NCI-H748 (cell line): ENCODE data around the gene SERPINB3.
A peak's percentile ranks its signal among the peaks of the same experiment; 100 is the strongest.
"Not testable (repeated sequence)": the region's sequence is repeated elsewhere in the genome, so short reads cannot be mapped to it uniquely, and the experiment has no call there.

Experiments used
- DNase-seq: peaks from one replicate; lab custom pipeline; 2025; ENCODE audit not compliant: unreplicated experiment; lab: John Stamatoyannopoulos, UW

SERPINB3 gene

DNA sequence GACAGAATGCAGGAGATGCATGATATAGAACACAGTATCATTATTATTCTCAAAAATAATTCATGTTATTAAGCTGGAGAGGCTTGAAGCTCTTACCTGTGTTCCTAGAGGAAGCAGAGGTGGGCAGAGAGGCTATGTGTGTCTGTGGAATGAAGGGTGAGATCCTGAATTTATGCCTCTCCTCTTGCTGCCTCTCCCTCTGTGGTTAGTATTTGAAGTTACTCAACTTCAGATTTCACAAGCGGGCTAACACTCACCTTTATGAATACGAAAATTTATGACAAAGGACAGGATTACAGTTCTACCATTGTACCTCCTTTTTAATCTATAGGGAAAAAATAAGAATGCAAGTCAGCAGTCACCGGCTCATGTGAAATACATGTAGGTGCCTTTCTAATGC is at the start of gene SERPINB3:
Gene SERPINB3 (minus strand): TSS at position 144 of the 400 bp plus-strand sequence. CDS start 677 bp downstream, outside the sequence.
- not testable (repeated sequence) for DNase-seq

DNA sequence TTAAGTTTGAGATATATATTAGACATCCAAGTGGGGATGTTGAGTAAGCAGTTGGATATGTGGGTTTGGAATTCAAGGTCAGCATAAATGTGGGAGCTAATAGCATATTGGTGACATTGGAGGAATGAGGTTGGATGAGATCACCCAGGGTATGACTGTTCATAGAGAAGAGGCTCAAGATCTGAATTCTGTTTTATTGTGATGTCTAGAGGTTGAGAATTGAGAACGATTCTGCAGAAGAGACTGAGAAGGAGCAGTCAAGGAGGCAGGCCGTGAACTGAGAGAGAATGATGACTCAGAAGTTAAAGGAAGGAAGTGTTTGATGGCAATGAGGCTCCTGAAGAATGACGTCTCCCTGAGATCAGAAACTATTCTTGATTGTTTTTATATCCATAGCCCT is 47.0 kb upstream of the SERPINB3 start:
- no peak for DNase-seq

DNA sequence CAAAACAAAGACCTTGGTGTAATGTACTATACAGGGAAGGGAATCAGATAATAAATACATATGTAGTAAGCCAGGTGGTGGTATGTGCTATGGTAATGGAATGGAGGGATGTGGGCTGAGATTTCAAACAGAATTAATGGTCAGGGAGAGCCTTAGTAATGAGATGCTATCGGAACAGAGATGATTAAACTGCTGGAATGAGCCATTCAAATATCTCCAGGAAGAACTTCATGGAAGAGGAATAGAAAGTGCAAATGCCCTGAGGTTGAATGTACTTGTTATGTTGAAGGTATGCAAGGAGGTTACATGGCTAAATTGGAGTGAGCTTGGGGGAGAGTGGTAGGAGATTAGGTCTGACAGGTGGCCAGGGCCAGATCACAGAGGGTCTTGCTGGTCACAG is 46.1 kb upstream of the SERPINB3 start:
- DNase-seq: no peak

DNA sequence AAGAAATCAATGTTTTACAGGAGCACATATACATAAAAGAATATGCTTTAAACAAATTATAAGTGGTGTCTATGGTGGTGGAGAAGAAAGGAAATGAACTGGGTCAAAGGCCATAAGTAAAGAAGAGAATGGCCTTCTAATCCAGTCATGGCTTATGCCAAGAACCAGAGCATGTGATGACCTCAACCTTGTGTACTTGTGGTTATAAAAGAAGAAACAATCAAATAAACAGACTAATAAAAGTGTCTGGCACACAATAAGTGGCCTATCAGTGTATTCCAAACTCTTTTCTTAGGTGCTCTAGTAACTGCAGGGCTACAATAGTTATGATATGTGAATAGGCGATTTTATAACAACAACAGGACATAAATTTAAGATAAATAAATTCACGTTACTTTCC is 43.7 kb upstream of the SERPINB3 start:
- DNase-seq: no peak

DNA sequence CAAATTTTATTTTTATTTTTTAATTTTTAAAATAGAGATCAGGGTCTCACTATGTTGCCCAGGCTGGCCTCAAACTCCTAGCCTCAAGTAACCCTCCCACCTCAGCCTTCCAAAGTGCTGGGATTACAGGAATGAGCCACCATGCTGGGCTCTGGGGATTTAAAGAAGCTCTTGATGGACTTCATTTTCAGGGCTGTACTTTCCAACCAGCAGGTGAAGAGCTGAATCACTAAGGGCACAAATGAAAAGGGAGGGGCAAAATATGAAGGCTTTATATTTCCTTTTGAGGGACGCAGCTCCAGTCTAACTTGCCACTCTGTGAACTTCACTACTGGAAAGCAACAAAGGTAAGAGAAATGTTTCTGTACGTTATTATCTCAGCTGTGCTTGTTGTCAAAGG is 41.0 kb upstream of the SERPINB3 start, which contains the start of gene SERPINB11:
Gene SERPINB11 (plus strand): TSS at position 301 of the 400 bp plus-strand sequence. CDS start 7,234 bp downstream, outside the sequence.
- DNase-seq: no peak

DNA sequence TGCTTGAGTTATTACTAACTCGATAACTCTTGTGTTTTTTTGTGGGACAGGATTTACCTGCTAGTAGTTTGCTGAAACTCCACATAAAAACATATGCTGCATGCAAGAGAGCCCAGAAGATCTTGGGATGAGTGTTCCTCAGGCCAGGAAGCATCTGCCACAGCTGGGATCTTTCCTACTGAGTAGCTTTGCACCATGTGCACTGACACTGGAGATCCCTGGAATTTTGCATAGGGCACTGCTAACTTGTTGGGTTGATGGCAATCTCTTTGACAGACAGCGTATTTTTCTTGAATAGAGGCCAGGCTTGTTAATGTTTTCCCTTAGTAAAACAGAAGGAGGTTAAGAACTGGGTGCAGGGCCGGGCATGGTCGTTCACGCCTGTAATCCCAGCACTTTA is 40.3 kb upstream of the SERPINB3 start:
- no peak for DNase-seq

DNA sequence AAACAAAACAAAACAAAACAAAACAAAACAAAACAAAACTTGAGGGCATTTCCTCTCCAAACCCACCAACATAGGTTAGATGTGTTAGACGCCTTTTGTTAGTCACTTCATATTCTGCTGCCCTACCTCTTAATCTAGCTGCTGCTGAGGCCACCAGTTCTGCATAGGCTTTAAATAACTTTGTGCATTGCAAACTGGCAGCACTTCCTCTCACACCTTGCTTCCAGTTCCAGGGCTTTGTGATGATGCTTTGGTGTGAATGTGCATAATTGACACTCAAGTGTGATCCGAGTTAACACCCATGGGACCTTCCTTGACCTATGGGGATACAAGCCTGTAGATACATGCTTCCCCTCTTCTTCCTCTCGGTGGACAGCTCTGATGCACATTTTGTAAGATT is 38.8 kb upstream of the SERPINB3 start:
- DNase-seq: peak; percentile 14

DNA sequence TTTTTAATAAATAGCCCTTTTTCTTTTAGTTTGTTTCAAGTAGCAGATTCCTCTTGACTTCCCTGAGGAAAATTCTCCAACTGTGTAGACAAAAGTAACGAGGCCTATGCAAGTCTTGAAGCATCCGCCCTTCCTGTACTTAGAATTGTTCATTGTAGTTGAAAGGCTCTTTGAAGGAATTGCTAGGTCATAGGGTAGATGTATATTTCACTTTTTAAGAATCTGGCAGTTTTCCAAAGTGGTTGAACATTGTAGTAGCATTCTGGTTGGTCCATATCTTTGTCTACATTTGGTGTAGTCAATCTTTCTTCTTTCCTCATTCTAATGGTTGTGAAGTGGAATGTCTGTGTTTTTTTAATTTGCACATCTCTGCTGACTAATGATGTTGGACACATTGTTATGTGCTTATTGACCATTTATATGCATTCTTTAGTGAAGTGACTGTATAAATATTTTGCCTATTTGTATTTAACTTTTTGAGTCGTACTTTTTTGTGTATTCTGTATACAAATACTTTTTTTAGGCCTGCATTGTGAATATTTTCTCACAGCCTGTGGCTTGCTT is 35.5 kb upstream of the SERPINB3 start:
- DNase-seq: no peak

DNA sequence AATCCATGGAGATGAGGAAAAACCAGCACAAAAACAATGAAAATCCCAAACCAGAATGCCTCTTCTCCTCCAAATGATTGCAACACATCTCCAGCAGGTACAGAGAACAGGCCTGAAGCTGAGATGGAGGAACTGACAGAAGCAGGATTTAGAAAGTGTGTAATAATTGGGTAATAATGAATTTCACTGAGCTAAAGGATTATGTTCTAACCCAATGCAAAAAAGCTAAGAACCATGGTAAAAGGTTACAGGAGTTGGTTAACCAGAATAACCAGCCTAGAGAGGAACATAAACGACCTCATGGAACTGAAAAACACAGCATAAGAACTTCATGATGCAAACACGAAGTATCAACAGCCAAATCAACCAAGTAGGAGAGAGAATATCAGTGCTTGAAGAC is 27.4 kb upstream of the SERPINB3 start:
- no peak for DNase-seq

DNA sequence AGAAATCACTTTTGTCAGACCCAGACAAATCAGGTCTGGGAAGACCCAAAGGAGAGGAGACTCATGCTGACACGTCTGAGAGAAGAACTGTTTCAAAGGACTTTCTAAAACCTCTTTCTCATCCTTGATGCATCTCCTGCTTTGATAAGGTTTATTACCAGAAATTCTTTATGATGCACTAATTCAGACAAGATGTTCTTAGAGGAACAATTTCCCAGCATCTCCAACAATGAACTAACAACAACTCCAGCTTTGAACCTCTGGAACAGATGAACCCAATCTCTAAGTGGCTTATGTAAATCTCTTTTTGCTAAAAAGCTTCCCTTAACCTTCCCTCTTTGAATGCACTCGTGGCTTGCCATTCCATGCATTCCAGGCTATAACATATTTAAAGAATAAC is 25.2 kb upstream of the SERPINB3 start:
- DNase-seq: no peak

DNA sequence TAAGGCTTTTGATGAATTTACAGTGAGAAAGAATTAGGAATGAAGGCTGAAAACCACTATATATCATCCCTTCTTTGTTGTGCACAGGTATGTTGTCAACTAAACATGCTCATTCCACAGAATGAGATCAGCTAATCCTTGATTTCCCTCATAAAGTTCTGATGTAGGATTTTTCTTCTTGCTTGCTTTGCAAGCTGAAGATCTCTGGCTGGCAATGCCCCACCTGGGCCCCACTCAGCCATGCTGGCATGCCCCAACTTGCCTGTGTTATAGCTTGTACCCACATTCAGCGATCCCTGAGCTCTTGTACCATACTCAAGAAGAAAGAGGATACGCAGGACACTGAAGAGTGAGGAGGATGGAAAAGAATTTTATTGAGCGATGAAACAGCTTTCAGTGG is 23.0 kb upstream of the SERPINB3 start:
- no peak for DNase-seq

DNA sequence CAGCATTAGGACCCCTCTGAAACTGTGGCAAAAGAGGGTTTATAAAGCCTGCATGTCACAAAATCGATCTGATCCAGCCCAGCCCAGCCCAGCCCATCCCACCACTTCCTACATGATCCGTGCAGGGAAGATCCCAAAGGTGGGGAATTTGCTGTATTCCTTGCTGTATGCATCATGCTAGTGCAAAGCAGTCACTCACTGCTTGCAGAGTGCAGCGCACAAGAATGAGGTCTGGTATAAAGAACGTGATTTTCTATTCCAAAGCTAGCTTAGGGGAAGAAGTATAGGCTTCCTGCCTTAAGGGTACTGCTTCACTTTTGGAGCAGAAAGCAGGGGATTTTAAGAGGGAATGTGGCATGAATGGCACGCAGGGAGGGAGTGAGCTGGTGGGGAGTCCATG is 22.2 kb upstream of the SERPINB3 start:
- no peak for DNase-seq

DNA sequence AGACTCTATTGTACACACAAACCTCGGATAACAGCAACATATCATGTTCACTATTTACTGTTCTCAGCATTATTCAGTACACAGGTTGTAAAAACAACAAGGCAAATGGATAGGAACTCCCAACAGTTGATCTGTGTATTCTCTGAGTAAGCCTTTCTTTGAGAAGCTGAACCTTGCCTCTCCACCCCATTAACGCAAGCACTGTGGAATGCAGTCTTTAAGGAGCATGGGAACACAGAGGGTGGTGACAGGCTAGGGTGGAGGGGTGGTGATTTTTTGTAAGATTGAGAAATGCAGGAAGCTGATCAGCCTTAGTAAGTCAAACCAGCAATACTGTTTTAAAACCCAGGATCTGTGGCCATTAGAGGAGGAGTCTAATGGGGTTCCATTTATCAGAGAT is 21.5 kb upstream of the SERPINB3 start:
- no peak for DNase-seq

DNA sequence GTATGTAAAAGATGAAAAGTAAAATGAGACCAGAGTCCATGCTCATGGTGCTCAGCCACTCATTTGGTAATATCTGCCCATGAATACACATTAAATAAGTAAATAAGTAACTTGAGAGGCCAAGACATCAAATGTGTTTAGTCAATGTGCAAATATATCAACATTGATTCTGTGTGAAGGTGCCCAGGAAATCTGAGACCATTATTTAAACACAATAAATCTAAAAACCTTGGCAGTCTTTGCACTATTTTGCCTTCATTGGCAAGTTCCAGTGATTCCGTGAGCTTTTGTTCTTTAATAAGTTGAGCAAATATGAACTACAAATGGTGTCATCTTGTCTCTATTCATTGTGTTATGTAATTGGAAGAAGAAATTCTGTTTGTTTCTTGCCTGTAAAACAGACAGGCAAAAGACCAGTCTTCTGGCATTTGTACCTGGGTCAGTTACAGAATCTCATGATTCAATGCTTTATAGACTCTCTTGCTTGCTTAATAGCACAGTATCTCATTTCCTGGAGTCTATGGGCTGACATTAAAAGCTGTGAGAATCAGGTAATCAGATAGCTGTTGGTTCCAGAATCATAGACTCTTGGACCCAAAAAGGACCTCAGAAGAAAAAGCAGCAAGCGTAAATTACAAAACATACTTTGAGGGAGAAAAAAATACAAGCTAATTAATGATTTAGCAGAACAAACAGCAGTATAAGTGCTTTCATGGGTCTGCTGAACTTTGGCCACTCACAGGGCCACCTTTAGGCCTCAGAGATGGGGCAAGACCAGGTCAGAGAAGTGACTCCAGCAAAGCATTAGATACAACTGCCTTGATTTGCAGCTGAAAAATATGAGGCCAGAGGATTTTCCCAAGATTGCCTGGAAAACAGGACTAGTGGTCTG is 20.0 kb upstream of the SERPINB3 start:
- peak; percentile 89 for DNase-seq

DNA sequence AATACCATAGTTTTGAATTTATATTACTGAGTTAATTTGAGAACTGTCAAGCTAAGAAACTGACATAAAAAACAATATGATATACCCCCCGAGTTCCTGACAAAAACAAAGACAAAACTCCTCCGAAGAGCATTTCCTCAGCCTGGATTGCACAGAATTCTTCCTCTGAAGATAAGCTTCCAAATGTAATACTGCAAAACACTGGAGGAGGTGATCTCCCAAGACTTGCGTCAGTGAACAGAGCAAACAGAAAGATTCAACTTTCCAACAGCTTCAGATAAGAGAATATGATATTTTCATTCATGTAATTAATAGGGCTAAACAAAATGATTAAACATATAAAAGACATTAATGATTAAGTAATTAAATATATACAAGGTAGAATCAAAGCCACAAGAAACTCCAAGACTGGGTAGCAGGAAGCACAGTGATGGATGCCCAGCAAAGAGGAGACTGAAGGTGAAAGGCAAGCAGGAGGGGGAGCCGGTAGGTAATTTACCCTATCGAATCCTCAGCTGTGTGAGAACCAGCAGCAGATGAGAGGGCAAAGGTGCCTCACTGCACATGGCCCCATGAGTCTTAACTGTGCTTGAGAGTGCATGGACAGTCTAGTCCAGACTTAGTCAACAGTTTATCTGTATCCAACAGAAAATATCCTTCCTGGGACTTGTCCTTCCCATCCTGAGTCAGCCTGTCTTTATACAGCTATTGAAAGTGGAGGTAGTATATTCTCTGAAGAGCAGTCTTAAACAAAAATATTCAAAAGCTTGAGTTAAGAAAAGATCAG is 18.3 kb upstream of the SERPINB3 start:
- no peak for DNase-seq

DNA sequence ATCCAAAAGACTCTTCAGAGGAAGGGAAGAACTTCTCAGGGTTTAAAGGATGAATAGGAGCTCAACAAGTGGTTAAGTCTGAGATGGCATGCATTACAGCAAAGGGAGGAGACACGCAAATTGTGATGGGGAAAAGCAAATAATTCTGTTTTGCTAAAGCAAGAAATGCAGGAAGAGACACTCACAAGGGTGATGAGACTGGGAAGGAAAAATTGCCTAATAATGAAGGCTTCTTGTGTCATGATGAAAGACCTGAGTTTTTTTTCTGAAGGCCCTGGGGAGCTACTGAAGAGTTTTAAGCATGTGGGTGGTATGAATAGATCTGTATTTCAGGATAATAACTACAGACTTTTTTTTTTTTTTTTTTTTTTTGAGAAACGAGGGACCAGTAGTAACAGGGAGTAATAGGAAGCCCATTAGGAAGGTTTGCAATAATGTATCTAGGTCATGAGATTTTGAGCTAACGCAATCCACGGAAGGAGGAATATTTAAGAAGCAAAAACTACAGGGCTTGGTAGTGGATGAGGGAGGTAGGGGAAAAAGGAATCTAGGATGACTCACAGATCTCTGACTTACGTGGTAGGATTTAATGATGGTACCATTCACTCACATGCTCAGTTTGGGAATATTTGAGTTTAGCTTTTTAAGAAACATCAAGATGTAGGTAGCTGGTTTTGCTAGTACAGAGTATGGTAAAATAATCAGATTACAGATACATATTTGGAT is 16.0 kb upstream of the SERPINB3 start:
- no peak for DNase-seq

DNA sequence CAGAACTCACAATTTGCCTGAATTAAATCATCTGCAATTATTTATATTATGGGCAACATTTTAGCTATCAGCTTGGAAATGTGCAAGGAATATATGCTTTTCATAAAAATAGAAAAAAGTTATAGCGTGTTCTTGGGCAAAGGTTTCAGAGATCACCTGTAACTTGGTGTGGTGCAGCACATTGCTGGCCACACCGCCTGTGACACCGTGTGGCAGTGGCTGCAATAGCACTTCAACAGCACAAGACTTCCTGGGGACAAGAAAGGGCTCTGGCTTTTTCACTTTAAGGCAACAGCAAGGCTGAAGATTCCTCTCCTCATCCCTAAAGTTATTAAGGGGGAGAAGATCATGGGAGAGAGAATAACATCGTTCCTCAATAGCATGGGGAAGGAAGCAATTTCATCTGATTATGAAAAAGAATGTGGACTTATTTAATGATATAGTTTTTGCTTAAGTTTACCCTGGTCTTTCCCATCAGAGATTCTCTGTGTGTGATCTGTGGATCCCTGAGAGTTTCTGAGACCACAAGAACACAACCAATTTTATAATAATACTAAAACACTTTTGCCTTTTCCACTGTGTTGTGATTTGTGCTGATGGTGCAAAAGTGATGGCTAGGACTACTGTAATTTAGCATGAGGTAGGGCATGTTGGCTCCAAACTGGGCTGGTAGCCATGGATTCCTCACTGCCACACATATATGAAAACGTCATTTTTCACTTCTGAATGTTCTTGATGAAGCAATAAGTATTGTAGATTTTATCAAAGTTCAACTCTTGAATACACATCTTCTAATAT is 15.0 kb upstream of the SERPINB3 start:
- peak; percentile 62 for DNase-seq

DNA sequence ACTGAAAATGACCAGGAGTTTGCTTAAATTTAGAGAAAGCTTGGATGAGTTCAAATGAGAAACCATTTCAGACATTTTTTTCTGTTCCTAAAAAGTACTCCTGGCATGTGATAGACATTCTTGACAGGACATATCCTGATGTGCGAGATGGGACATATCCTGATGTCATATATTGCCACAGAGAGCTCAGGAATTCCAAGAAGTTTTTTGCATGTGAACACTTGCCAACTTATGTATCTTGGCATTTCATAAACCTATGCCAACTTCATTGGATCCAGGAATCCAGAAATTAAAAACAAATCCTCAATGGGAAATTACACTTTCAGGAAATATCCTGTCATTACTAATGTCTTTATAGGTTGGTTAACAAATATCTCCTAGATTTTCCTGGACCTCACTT is 2.9 kb upstream of the SERPINB3 start:
- DNase-seq: no peak

DNA sequence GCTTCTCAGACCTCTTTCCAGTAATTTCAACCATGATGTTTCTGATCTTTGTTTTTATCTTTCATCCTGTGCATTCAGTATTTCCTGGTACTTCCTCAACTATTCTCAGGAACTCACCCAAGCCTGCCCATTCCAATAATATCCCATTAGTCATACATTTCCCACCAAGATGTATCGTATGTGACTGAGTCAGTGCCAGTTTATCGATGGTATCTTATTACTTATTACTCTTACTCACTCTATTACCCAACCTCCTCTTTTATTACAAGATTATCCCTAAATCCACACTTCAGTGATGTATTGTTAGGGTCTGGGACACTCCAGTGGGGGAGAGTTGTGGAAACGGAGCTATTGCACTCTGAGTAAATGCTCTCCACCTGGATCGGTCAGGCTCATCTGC is 2.8 kb downstream of the SERPINB3 start:
- DNase-seq: not testable (repeated sequence)

DNA sequence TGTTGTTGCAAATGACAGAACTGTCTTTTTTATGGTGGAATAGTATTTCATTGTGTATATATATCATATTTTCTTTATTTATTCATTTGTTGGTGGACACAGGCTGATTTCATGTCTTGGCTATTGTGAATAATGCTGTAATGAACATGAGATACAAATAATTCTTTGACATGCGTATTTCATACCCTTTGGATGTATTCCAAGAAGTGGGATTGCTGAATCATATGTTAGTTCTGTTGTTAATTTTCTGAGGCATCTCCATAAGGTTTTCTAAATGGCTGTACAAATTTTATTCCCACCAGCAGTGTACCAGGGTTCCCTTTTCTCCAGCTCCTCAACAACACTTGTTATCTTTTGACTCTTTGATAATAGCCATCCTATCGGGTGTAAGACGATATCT is 11.4 kb downstream of the SERPINB3 start:
- DNase-seq: peak; percentile 32
